ENCODE measurements around the gene PHACTR1.

DNA sequence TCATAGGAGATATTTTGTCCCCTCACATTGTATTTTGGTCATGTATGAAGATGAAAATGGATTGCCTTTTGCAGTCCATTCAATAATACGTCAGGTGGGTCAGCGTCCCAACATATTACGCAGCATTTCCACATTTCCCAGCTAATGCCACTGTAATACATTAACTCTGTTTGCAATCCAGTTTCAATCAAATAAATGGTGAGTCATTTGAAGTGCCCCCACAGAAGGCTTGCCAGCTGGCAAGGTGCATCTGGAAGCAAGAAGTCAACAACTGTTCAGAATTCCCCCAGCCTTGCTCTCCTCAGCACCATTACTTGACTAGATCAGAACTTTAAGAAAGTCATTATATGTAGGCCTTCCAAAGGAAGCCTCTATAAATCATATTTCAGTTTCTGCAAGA is 50.4 kb downstream of the PHACTR1 start:
- TF ChIP-seq, protein P1, sequence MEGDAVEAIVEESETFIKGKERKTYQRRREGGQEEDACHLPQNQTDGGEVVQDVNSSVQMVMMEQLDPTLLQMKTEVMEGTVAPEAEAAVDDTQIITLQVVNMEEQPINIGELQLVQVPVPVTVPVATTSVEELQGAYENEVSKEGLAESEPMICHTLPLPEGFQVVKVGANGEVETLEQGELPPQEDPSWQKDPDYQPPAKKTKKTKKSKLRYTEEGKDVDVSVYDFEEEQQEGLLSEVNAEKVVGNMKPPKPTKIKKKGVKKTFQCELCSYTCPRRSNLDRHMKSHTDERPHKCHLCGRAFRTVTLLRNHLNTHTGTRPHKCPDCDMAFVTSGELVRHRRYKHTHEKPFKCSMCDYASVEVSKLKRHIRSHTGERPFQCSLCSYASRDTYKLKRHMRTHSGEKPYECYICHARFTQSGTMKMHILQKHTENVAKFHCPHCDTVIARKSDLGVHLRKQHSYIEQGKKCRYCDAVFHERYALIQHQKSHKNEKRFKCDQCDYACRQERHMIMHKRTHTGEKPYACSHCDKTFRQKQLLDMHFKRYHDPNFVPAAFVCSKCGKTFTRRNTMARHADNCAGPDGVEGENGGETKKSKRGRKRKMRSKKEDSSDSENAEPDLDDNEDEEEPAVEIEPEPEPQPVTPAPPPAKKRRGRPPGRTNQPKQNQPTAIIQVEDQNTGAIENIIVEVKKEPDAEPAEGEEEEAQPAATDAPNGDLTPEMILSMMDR (conservative IDR thresholded peaks at IDR 0.05 in 1 of 2, IDR thresholded peaks at IDR 0.05 in 1 of 2; ENCODE audit: low read depth in 1 of 2, low read length in 2 of 2) = no peak
- TF ChIP-seq EZH2 (IDR thresholded peaks at IDR 0.05; ENCODE audit: low read length, missing control alignments) = no peak

Measured in fibroblast of lung (primary cell).